ENCODE measurements around the gene DISP3.
"Not testable (repeated sequence)": the region's sequence is repeated elsewhere in the genome, so short reads cannot be mapped to it uniquely, and the experiment has no call there.

The DISP3 gene

GRCh38 chr1:11569551-11569950, 90.6 kb downstream of the DISP3 start:
- Histone ChIP-seq H3K27ac (ENCODE audit: low read length) (no peak overlapping the region), H3K9ac (ENCODE audit: low read depth, low read length) (no peak overlapping the region), H3K27me3 (ENCODE audit: insufficient read depth, low read length) (no peaks in the 10 kb centered on the region), H3K4me3 (ENCODE audit: low read length) (no peak overlapping the region), H3K36me3 (ENCODE audit: insufficient read depth, low read depth, low read length) (no peaks in the 10 kb centered on the region), H3K9me3 (ENCODE audit: insufficient read depth, low read depth, low read length) (no peaks in the 10 kb centered on the region), H3K4me1 (ENCODE audit: insufficient read depth, low read length) (no peaks in the 10 kb centered on the region; the same call in 1 of the 2 replicates)

GRCh38 chr1:11569954-11570353, 91.0 kb downstream of the DISP3 start:
- H3K9me3 ChIP-seq (ENCODE audit: insufficient read depth, low read depth, low read length): no peaks in the 10 kb centered on the region
- no peaks in the 10 kb centered on the region for H3K36me3 ChIP-seq (ENCODE audit: insufficient read depth, low read depth, low read length)
- no peak overlapping the region for H3K4me3 ChIP-seq (ENCODE audit: low read length)
- no peaks in the 10 kb centered on the region for H3K4me1 ChIP-seq (ENCODE audit: insufficient read depth, low read length)
- H3K9ac ChIP-seq (ENCODE audit: low read depth, low read length): no peak overlapping the region
- no peaks in the 10 kb centered on the region for H3K27me3 ChIP-seq (ENCODE audit: insufficient read depth, low read length)
- H3K27ac ChIP-seq (ENCODE audit: low read length): no peak overlapping the region

- Histone ChIP-seq H3K27ac (ENCODE audit: low read length) (no peak overlapping the region), H3K9ac (ENCODE audit: low read depth, low read length) (no peak overlapping the region), H3K27me3 (ENCODE audit: insufficient read depth, low read length) (no peaks in the 10 kb centered on the region), H3K9me3 (ENCODE audit: insufficient read depth, low read depth, low read length) (no peaks in the 10 kb centered on the region), H3K4me3 (ENCODE audit: low read length) (no peak overlapping the region), H3K36me3 (ENCODE audit: insufficient read depth, low read depth, low read length) (no peaks in the 10 kb centered on the region), H3K4me1 (ENCODE audit: insufficient read depth, low read length) (no peaks in the 10 kb centered on the region)
Measured at GRCh38 chr1:11570821-11571380, 91.9 kb downstream of the DISP3 start.

- Histone ChIP-seq H3K27me3 (ENCODE audit: insufficient read depth, low read length) (no peaks in the 10 kb centered on the region), H3K4me1 (ENCODE audit: insufficient read depth, low read length) (no peaks in the 10 kb centered on the region), H3K27ac (ENCODE audit: low read length) (no peak overlapping the region)
Measured at GRCh38 chr1:11571906-11572616, 93.1 kb downstream of the DISP3 start.

GRCh38 chr1:11573116-11573692, 94.2 kb downstream of the DISP3 start:
- no peak overlapping the region for H3K27ac ChIP-seq (ENCODE audit: low read length)
- H3K4me3 ChIP-seq (ENCODE audit: low read length): no peak overlapping the region
- no peak overlapping the region for H3K9ac ChIP-seq (ENCODE audit: low read depth, low read length)
- no peaks in the 10 kb centered on the region for H3K27me3 ChIP-seq (ENCODE audit: insufficient read depth, low read length)
- H3K9me3 ChIP-seq (ENCODE audit: insufficient read depth, low read depth, low read length): no peaks in the 10 kb centered on the region
- no peaks in the 10 kb centered on the region for H3K36me3 ChIP-seq (ENCODE audit: insufficient read depth, low read depth, low read length)
- no peaks in the 10 kb centered on the region for H3K4me1 ChIP-seq (ENCODE audit: insufficient read depth, low read length)

More at GRCh38 chr1:11571906-11572616, 93.1 kb downstream of the DISP3 start:
- Histone ChIP-seq H3K9me3 (ENCODE audit: insufficient read depth, low read depth, low read length) (no peaks in the 10 kb centered on the region), H3K36me3 (ENCODE audit: insufficient read depth, low read depth, low read length) (no peaks in the 10 kb centered on the region), H3K4me3 (ENCODE audit: low read length) (no peak overlapping the region), H3K9ac (ENCODE audit: low read depth, low read length) (no peak overlapping the region)

GRCh38 chr1:11575553-11575952, 96.6 kb downstream of the DISP3 start:
- Histone ChIP-seq H3K4me3 (ENCODE audit: low read length) (no peak overlapping the region), H3K27me3 (ENCODE audit: insufficient read depth, low read length) (no peaks in the 10 kb centered on the region), H3K36me3 (ENCODE audit: insufficient read depth, low read depth, low read length) (no peaks in the 10 kb centered on the region), H3K9me3 (ENCODE audit: insufficient read depth, low read depth, low read length) (no peaks in the 10 kb centered on the region), H3K9ac (ENCODE audit: low read depth, low read length) (no peak overlapping the region), H3K4me1 (ENCODE audit: insufficient read depth, low read length) (no peaks in the 10 kb centered on the region), H3K27ac (ENCODE audit: low read length) (no peak overlapping the region)

- H3K36me3 ChIP-seq (ENCODE audit: insufficient read depth, low read depth, low read length): no peaks in the 10 kb centered on the region
- H3K27ac ChIP-seq (ENCODE audit: low read length): no peak overlapping the region
- no peak overlapping the region for H3K4me3 ChIP-seq (ENCODE audit: low read length)
- no peaks in the 10 kb centered on the region for H3K4me1 ChIP-seq (ENCODE audit: insufficient read depth, low read length)
- no peak overlapping the region for H3K9ac ChIP-seq (ENCODE audit: low read depth, low read length)
- H3K27me3 ChIP-seq (ENCODE audit: insufficient read depth, low read length): no peaks in the 10 kb centered on the region
- H3K9me3 ChIP-seq (ENCODE audit: insufficient read depth, low read depth, low read length): no peaks in the 10 kb centered on the region
Measured at GRCh38 chr1:11576109-11576875, 97.3 kb downstream of the DISP3 start.

GRCh38 chr1:11578004-11578403, 99.0 kb downstream of the DISP3 start:
- Histone ChIP-seq H3K27ac (ENCODE audit: low read length) (no peak overlapping the region), H3K9me3 (ENCODE audit: insufficient read depth, low read depth, low read length) (no peaks in the 10 kb centered on the region), H3K27me3 (ENCODE audit: insufficient read depth, low read length) (no peaks in the 10 kb centered on the region), H3K36me3 (ENCODE audit: insufficient read depth, low read depth, low read length) (no peaks in the 10 kb centered on the region), H3K4me3 (ENCODE audit: low read length) (no peak overlapping the region), H3K4me1 (ENCODE audit: insufficient read depth, low read length) (no peaks in the 10 kb centered on the region), H3K9ac (ENCODE audit: low read depth, low read length) (no peak overlapping the region)

GRCh38 chr1:11579506-11579905, 100.6 kb downstream of the DISP3 start:
- Histone ChIP-seq H3K9ac (ENCODE audit: low read depth, low read length) (no peak overlapping the region), H3K36me3 (ENCODE audit: insufficient read depth, low read depth, low read length) (no peaks in the 10 kb centered on the region), H3K9me3 (ENCODE audit: insufficient read depth, low read depth, low read length) (no peaks in the 10 kb centered on the region), H3K4me3 (ENCODE audit: low read length) (no peak overlapping the region), H3K4me1 (ENCODE audit: insufficient read depth, low read length) (no peaks in the 10 kb centered on the region), H3K27me3 (ENCODE audit: insufficient read depth, low read length) (no peaks in the 10 kb centered on the region), H3K27ac (ENCODE audit: low read length) (no peak overlapping the region)

- not testable (repeated sequence) for H3K4me3 ChIP-seq (ENCODE audit: low read length); H3K36me3 ChIP-seq (ENCODE audit: insufficient read depth, low read depth, low read length); H3K4me1 ChIP-seq (ENCODE audit: insufficient read depth, low read length); H3K27ac ChIP-seq (ENCODE audit: low read length); H3K27me3 ChIP-seq (ENCODE audit: insufficient read depth, low read length); H3K9me3 ChIP-seq (ENCODE audit: insufficient read depth, low read depth, low read length); H3K9ac ChIP-seq (ENCODE audit: low read depth, low read length)
Measured at GRCh38 chr1:11580049-11580448, 101.1 kb downstream of the DISP3 start.

GRCh38 chr1:11581445-11581991, 102.6 kb downstream of the DISP3 start:
- Histone ChIP-seq H3K4me1 (ENCODE audit: insufficient read depth, low read length) (no peaks in the 10 kb centered on the region), H3K4me3 (ENCODE audit: low read length) (no peak overlapping the region), H3K27ac (ENCODE audit: low read length) (no peak overlapping the region), H3K36me3 (ENCODE audit: insufficient read depth, low read depth, low read length) (no peaks in the 10 kb centered on the region), H3K9me3 (ENCODE audit: insufficient read depth, low read depth, low read length) (no peaks in the 10 kb centered on the region), H3K9ac (ENCODE audit: low read depth, low read length) (no peak overlapping the region), H3K27me3 (ENCODE audit: insufficient read depth, low read length) (no peaks in the 10 kb centered on the region)

Data from iPS-20b (cell line).